Lower leg skin (tissue), 3 donors: ENCODE measurements around the gene GRIK4.

Experiments used
- POLR2A ChIP-seq, 2 donors: fragments of 450-650 bp; IDR thresholded peaks; one replicate each; pipeline ENCODE4 v1.6.1; 2016 to 2017; ENCODE audit warnings: antibody characterized with exemption in 2 of 2, mild to moderate bottlenecking in 1 of 2, moderate library complexity in 1 of 2
- TF ChIP-seq, protein P1 (sequence below), 3 donors: fragments of 450-650 bp; IDR thresholded peaks; one replicate each; pipeline ENCODE4 v1.5.1; 2016; ENCODE audit warnings: antibody characterized with exemption in 3 of 3, mild to moderate bottlenecking in 3 of 3, moderate library complexity in 2 of 3

DNA sequence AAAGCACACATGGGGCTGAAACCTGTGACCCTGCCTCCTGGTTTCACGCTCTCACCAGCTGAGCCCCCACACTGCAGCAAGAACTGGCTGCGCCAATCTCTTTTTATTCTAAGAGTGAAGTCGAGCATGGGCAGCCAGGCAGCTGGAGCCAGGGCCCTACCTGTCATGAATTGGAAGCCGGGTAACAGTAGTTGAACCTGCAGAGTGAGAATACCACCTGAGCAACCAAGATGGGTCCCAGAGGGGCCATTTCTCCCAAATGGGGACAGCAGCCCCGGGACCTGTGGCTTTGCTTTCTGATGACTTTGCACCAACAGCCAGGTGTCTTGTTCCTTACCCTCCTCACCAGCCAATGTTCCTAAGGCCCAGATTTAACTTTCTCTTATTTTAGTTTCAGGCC lies 178.9 kb downstream of the GRIK4 start:
- TF ChIP-seq, protein P1, sequence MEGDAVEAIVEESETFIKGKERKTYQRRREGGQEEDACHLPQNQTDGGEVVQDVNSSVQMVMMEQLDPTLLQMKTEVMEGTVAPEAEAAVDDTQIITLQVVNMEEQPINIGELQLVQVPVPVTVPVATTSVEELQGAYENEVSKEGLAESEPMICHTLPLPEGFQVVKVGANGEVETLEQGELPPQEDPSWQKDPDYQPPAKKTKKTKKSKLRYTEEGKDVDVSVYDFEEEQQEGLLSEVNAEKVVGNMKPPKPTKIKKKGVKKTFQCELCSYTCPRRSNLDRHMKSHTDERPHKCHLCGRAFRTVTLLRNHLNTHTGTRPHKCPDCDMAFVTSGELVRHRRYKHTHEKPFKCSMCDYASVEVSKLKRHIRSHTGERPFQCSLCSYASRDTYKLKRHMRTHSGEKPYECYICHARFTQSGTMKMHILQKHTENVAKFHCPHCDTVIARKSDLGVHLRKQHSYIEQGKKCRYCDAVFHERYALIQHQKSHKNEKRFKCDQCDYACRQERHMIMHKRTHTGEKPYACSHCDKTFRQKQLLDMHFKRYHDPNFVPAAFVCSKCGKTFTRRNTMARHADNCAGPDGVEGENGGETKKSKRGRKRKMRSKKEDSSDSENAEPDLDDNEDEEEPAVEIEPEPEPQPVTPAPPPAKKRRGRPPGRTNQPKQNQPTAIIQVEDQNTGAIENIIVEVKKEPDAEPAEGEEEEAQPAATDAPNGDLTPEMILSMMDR (IDR thresholded peaks at IDR 0.05) = no peak
- no peak for TF ChIP-seq POLR2A (IDR thresholded peaks at IDR 0.05)
